ENCODE data around the gene LHPP. TPM values are rescaled to one million over a fixed set of nuclear protein-coding genes. Genes with fewer than 3 reads are reported as not detected.
"Not testable (repeated sequence)": the region's sequence is repeated elsewhere in the genome, so short reads cannot be mapped to it uniquely, and the experiment has no call there.

Gene LHPP
- total and polyA plus RNA-seq, 10 of the 15 experiments (the other 5 are each of a cell fraction or from before 2014, with no cell fraction given), result 0.79 to 9.8 (median 6.7) TPM

- no peak for TF ChIP-seq CREM (IDR thresholded peaks at IDR 0.05; ENCODE audit: low read depth)
- no peak for TF ChIP-seq SKIL (IDR thresholded peaks at IDR 0.05; ENCODE audit: low read depth, poor library complexity, severe bottlenecking)
- no peak for TF ChIP-seq SMAD5 (IDR thresholded peaks at IDR 0.05; ENCODE audit: low read depth)
- no peak for TF ChIP-seq ZNF274 (IDR thresholded peaks at IDR 0.05; ENCODE audit: insufficient read depth, insufficient read length)
- no peak for TF ChIP-seq ZNF384 (IDR thresholded peaks at IDR 0.05; ENCODE audit: borderline replicate concordance, low read depth, low read length)
- TF ChIP-seq RBBP5 (conservative IDR thresholded peaks at IDR 0.05), result no peak
- TF ChIP-seq, protein P1, sequence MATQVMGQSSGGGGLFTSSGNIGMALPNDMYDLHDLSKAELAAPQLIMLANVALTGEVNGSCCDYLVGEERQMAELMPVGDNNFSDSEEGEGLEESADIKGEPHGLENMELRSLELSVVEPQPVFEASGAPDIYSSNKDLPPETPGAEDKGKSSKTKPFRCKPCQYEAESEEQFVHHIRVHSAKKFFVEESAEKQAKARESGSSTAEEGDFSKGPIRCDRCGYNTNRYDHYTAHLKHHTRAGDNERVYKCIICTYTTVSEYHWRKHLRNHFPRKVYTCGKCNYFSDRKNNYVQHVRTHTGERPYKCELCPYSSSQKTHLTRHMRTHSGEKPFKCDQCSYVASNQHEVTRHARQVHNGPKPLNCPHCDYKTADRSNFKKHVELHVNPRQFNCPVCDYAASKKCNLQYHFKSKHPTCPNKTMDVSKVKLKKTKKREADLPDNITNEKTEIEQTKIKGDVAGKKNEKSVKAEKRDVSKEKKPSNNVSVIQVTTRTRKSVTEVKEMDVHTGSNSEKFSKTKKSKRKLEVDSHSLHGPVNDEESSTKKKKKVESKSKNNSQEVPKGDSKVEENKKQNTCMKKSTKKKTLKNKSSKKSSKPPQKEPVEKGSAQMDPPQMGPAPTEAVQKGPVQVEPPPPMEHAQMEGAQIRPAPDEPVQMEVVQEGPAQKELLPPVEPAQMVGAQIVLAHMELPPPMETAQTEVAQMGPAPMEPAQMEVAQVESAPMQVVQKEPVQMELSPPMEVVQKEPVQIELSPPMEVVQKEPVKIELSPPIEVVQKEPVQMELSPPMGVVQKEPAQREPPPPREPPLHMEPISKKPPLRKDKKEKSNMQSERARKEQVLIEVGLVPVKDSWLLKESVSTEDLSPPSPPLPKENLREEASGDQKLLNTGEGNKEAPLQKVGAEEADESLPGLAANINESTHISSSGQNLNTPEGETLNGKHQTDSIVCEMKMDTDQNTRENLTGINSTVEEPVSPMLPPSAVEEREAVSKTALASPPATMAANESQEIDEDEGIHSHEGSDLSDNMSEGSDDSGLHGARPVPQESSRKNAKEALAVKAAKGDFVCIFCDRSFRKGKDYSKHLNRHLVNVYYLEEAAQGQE (IDR thresholded peaks at IDR 0.05; ENCODE audit: low read depth, low read length), result no peak
- TF ChIP-seq RB1 (IDR thresholded peaks at IDR 0.05; ENCODE audit: borderline replicate concordance), result no peak
- peak; percentile 43; the same call in 1 of the 2 replicates for TF ChIP-seq SPI1 (IDR thresholded peaks at IDR 0.05; ENCODE audit: borderline replicate concordance, insufficient read depth, low read depth, low read length)
Measured at GRCh38 chr10:124436191-124436638, 25.4 kb upstream of the LHPP start (continued).

DNA sequence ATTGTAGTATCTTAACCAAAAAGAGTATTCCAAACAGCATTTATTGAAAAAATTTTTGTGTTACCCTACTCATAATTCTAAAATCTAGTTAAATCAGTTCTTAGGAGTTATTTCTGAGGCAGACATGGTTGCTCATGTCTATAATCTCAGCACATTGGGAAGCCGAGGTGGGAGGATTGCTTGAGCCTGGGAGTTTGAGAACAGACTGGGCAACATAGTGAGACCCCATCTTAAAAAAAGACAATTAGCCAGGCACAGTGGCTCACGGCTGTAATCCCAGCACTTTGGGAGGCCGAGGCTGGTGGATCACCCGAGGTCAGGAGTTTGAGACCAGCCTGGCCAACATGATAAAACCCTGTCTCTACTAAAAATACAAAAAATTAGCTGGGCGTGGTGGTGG lies 19.9 kb upstream of the LHPP start:
- H3K4me2 ChIP-seq (ENCODE audit: control insufficient read depth, insufficient read depth); BruUV-seq (replicated peaks); RAD21 ChIA-PET (ENCODE audit: unreplicated experiment); H3K79me2 ChIP-seq (ENCODE audit: control insufficient read depth, insufficient read depth, low read length); DNase-seq (ENCODE audit: low read depth, low spot score); in situ Hi-C loops (cut with MboI); H3K27me3 ChIP-seq (replicated peaks in 1 of 2; ENCODE audit: control insufficient read depth in 2 of 2, insufficient read depth in 2 of 2, low read length in 1 of 2); SMC1A ChIA-PET (ENCODE audit: uncharacterized antibody, unreplicated experiment); POLR2A ChIA-PET; H3K9me3 ChIP-seq (replicated peaks; ENCODE audit: control insufficient read depth, insufficient read depth, low read length); H3K4me1 ChIP-seq (ENCODE audit: control insufficient read depth, insufficient read depth, low read length); H3K4me3 ChIP-seq; H4K20me1 ChIP-seq (ENCODE audit: control insufficient read depth, insufficient read depth); H2AFZ ChIP-seq (ENCODE audit: control insufficient read depth, low read depth, low read length); H3K27ac ChIP-seq (ENCODE audit: control insufficient read depth, insufficient read depth); H3K9ac ChIP-seq (ENCODE audit: control insufficient read depth, insufficient read depth, low read length); intact Hi-C loops (cut with micrococcal nuclease; ENCODE audit: unreplicated experiment); FAIRE-seq; CTCF ChIA-PET; ATAC-seq; H3K36me3 ChIP-seq (ENCODE audit: control insufficient read depth in 2 of 2, insufficient read depth in 2 of 2, low read length in 1 of 2): not testable (repeated sequence)
- 34% methylated on average over 5 of the region's 5 CpGs for WGBS (ENCODE audit: insufficient coverage, insufficient replicate concordance, low lambda C conversion rate, missing lambda C conversion rate)
